HG03575 (cell line): ENCODE measurements around the gene TSPYL6.
"Not testable (repeated sequence)": the region's sequence is repeated elsewhere in the genome, so short reads cannot be mapped to it uniquely, and the experiment has no call there.

ENCODE experiments used
- ATAC-seq: cut with Tn5 transposase; IDR thresholded peaks from one replicate; pipeline ENCODE4 v1.9.1; 2021; ENCODE audit not compliant: unreplicated experiment, insufficient number of reproducible peaks, low FRiP score; ENCODE audit errors: extremely low read depth

The TSPYL6 gene

GRCh38 chr2:54256091-54256694 is at the start of gene TSPYL6:
TSPYL6 (minus strand) TSS chr2:54256229; CDS start chr2:54256151, 78 bp downstream.
- ATAC-seq, result no peak

DNA sequence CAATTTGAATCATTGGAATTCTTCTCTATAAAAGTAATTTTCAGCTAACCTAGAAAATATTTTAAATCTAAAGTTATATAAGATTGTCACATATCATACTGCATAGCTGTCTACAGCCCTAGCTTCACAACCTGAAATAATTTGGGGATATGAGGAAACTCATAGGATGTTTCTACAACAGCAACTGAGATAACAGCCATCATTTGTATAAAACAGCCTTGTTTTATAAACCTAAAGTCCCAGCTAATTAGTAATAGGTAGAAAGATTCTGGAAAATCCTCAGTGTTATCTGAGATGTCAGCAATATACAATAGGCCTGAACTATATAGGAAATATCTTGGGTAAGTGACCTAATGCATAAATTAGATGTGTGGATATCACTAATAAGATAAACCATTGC is 47.6 kb upstream of the TSPYL6 start:
- ATAC-seq, result no peak

- ATAC-seq, result no peak
Observed at GRCh38 chr2:54298514-54298913, 42.5 kb upstream of the TSPYL6 start.

DNA sequence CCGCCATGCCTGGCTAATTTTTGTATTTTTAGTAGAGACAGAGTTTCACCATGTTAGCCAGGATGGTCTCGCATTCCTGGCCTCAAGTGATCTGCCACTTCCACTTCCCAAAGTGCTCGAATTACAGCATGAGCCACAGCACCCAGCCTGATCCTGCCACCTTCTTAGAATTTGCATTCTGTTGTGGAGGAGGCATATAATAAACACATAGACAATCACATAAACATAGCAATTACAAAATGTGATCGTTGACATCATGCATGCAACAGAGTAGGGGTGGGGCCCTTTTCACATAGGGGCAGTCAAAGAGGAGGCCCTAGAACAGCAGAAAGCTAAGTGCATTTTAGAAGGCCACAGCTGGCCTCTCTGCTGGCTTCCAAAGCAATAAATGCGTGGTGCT is 39.9 kb upstream of the TSPYL6 start:
- no peak for ATAC-seq

DNA sequence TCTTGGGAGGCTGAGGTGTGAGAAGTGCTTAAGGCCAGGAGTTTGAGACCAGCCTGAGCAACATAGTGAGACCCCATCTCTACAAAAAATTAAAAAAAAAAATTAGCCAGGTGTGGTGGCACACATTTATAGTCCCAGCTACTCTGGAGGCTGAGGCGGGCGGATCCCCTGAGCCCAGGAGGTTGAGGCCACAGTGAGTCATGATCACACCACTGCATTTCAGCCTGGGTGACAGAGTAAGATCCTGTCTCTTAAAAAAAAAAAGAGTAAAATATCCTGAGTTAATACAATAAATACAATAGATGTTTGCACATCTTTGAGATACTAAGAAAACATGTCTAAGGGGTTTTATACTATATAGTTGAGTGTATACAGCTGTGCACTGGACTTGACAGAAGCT is 38.6 kb upstream of the TSPYL6 start:
- ATAC-seq, result not testable (repeated sequence)

DNA sequence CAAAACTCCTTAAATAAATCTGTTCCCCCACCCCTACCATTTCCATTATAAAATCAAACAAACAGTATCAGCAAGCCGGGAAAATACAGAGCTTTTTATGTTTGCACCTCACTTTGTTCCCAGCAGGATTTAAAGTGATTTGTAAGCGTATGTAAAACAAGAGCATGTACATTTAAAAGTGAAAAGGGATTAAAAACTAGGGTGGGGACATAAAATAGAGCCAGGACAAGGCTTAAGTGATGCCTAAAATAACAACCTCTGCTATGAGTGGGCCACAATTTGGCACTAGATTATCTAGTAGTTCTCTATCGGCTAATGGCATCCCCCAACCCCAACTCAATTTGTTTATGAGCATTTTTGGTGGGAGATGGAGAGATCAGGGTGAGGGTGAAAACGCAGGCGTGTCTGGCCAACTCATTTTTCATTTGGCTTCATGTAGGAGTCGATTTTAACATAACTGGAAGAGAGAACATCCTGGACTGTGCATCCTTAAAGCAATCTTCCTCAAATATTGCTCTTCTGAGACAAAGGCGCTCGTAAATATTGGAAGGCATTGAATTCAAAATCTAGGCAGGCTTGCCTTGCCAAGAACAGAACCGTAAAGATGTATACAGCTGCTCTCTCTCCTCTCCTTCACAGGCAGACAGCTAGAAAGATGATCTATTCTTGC is 34.5 kb upstream of the TSPYL6 start:
- ATAC-seq, result no peak

GRCh38 chr2:54289917-54290316 is 33.9 kb upstream of the TSPYL6 start:
- no peak for ATAC-seq

DNA sequence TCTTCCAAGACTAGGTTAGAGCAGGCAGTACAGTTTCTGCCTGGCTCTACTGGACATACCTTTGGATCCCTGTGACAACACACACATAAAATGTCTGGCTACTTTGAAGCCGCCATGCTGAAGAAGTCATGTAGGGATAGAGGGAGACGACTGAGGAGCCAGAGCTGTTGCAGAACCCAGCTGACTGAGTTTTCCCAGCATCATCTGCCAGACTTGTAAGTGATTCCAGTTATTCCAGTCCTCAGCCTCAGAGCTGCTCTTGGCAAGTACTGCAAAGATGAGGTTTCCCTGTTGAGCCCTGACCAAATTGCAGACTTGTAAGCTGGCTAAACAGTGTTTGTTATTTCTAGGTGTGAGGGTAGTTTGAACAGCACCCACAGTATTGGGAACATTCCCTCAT is 31.5 kb upstream of the TSPYL6 start:
- no peak for ATAC-seq

DNA sequence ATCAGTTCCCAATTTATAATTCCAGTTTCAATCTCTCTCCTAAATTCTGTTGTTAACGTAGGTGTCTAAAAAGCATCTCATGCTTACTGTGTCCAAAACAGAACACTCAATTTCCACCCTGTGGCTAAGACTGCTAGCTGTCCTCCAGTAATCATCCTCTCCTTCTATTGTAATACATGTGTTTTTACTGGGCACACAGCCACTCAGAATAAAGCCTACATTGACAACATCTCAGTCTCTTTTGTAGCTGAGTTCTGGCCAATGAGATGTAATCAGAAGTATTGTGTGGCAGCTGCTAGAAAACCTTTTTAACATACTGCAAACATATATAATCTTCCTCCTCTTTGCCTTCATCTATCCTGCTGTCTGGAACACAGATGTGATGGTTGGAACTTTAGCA is 29.4 kb upstream of the TSPYL6 start:
- no peak for ATAC-seq

GRCh38 chr2:54284826-54285225 is 28.8 kb upstream of the TSPYL6 start:
- no peak for ATAC-seq

DNA sequence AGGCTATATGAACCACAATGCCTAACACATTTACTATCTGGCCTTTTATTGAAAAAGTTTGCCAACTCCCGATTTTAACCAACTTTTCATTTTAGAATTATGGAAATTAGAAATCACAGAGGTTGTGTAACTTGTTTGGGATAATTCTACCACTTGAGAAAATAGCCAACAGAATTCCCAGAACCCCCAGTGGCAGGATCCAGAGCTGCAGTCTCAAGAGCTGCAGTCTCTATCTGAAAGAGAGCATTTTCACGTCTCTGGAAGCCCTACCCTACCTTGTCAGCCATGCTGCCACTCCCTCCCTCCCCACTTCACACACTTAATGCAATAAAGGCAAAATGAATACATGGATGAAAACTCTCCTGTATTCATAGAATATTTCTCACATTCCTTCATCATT is 23.4 kb upstream of the TSPYL6 start:
- ATAC-seq, result no peak

GRCh38 chr2:54275541-54275940 is 19.5 kb upstream of the TSPYL6 start:
- ATAC-seq, result no peak

- no peak for ATAC-seq
Observed at GRCh38 chr2:54274781-54275242, 18.8 kb upstream of the TSPYL6 start.

DNA sequence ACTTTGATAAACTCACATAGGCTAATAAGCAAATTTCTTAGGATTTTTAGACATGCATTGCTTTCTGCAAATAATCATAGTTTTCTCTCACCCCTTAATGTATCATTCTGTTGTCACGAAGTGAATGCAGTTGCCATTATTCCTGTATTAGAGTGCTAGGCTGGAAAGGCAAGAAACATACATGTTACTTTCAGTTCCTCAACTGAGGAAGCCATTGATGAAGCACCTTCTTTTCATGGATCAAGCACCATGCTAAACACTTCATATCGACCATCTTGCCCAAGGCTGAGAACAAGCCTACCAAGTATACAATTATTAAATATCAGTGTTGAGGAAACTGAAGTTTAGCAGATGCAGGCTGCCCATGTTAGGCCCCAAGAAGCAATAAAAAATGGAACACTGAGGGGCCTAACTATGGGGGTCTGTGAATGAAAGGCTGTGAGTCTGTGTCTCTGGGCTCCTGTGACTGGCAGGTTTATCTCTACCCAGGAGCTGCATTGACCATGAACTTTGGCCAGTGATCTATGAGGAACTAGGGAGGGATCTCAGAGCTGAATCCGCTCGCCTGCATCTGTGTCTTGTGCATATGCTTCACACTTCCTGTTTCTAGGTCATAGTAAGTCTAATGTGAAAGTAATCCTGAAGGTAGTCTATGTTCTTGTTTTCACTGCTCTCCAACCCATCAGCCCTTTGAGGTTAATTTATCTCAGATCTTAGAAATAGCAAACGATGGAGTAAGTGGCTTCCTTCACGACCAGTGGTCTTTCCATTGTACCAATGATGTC is 16.0 kb upstream of the TSPYL6 start:
- ATAC-seq, result peak; percentile 61

- ATAC-seq, result no peak
Observed at GRCh38 chr2:54271189-54271588, 15.2 kb upstream of the TSPYL6 start.

DNA sequence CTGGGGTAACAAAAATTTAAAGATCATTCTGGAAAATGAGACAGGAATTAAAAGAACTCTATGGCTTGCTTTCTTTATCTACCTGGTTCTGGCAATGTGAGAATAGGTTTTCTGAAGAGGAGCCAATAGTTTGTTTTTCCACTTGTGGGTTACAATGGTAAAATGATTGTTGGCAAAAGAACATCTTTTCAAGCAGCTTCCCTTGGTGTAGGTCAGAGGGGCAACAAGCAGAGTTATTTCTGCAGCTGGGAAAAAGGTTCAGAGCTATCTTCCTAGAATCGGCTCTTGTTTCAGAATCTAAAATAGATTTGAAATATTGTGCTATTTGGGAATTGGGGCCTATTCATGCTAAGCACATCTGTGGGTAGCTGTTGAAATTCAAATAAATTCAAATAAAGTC is 11.5 kb upstream of the TSPYL6 start:
- ATAC-seq, result no peak

- not testable (repeated sequence) for ATAC-seq
Observed at GRCh38 chr2:54265081-54265480, 9.1 kb upstream of the TSPYL6 start.

GRCh38 chr2:54262015-54262765 is 6.2 kb upstream of the TSPYL6 start:
- no peak for ATAC-seq

DNA sequence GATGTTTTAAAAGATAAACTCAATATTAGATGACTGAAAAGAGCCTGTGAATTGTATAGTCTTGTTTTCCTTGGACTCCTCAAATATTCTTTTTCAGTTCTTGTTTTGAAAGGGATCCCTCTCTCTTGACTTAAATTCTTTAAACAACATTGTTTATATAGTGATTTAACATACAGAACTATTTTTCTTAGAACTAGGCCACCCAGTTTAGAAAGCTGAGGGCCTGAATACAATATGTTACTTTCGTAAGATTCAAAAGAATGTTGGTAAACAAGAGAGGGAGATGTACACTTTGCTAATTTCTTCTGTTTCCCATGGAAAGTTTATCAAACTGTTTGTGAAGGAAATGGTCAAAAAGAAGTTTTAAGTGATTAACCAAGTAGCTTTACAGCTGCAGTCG is 5.5 kb upstream of the TSPYL6 start:
- no peak for ATAC-seq

DNA sequence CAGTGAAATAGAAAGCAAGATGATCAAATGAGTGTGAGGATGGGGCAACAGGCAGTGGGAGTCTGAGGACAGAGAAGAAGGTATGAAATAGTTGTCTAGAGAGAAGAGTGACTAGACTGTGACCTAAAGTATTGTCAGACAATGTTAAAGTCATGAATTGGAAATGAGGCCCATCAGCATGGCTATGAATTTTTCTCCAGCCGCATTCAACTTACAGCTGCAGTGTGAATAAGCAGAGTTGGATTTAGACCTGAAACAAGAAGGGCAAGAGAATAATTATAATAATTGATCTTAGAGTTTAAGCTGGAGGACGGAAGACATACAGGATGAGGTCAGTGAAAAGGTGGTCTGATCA is 4.2 kb upstream of the TSPYL6 start:
- ATAC-seq, result no peak
